SK-N-SH treated with all-trans-retinoic acid at 6 μM for 48 hours (cell line): ENCODE results near the gene WDR5B.

ENCODE experiments used
- CREB5 ChIP-seq: fragments of 250-450 bp; sonication (Bioruptor Pico); IDR thresholded peaks from 2 replicates; pipeline ENCODE4 v1.5.1; 2020; ENCODE audit warnings: low read depth, mild to moderate bottlenecking, moderate library complexity
- CSDC2 ChIP-seq: fragments of 250-450 bp; sonication (Bioruptor Pico); IDR thresholded peaks from 2 replicates; pipeline ENCODE4 v1.5.0; 2020; ENCODE audit warnings: mild to moderate bottlenecking, moderate library complexity
- ZC3H10 ChIP-seq: fragments of 250-450 bp; sonication (Bioruptor Pico); IDR thresholded peaks from 2 replicates; pipeline ENCODE4 v1.5.1; 2021; ENCODE audit warnings: mild to moderate bottlenecking, moderate library complexity
- ZFP3 ChIP-seq: fragments of 250-450 bp; sonication (Bioruptor Pico); IDR thresholded peaks from 2 replicates; pipeline ENCODE4 v1.5.0; 2020; ENCODE audit warnings: mild to moderate bottlenecking, moderate library complexity
- ZFP30 ChIP-seq: fragments of 450-650 bp; formaldehyde crosslinking; IDR thresholded peaks from 2 replicates; pipeline ENCODE4 v1.5.0; 2022; ENCODE audit warnings: mild to moderate bottlenecking, moderate library complexity

GRCh38 chr3:122390665-122391064 is 25.2 kb downstream of the WDR5B start:
- TF ChIP-seq ZFP3 (no peak), ZFP30 (CRISPR knock-in tag) (no peak), CREB5 (CRISPR knock-in tag) (no peak), CSDC2 (CRISPR knock-in tag) (no peak), ZC3H10 (CRISPR knock-in tag) (no peak)
